Measurements from ENCODE around the gene TAS2R16. TPM values are rescaled to one million over a fixed set of nuclear protein-coding genes. Genes with fewer than 3 reads are reported as not detected.
"Not testable (repeated sequence)": the region's sequence is repeated elsewhere in the genome, so short reads cannot be mapped to it uniquely, and the experiment has no call there.

Gene TAS2R16
- total RNA-seq, 1 donor from 2014 or later: not detected

- H3K36me3 Mint-ChIP-seq (ENCODE audit: unreplicated experiment): no peaks in the 10 kb centered on the region
- no peak overlapping the region for H3K27ac Mint-ChIP-seq (ENCODE audit: unreplicated experiment)
- no peak overlapping the region for H3K4me3 Mint-ChIP-seq (ENCODE audit: unreplicated experiment)
- no peaks in the 10 kb centered on the region for H3K9me3 Mint-ChIP-seq (ENCODE audit: unreplicated experiment)
- DNase-seq: no peak
- no peaks in the 10 kb centered on the region for H3K27me3 Mint-ChIP-seq (ENCODE audit: unreplicated experiment)
- peaks cover 8% of the 10 kb centered on the region for H3K4me1 Mint-ChIP-seq (ENCODE audit: low read depth, unreplicated experiment)
- no peak for TF ChIP-seq CTCF (IDR thresholded peaks at IDR 0.05; ENCODE audit: partially characterized antibody, unreplicated experiment)
Observed at GRCh38 chr7:122968389-122968788, 27.1 kb downstream of the TAS2R16 start.

- peak; percentile 54 for DNase-seq
- no peaks in the 10 kb centered on the region for H3K27me3 Mint-ChIP-seq (ENCODE audit: unreplicated experiment)
- peaks cover 8% of the 10 kb centered on the region for H3K4me1 Mint-ChIP-seq (ENCODE audit: low read depth, unreplicated experiment)
- no peak overlapping the region for H3K27ac Mint-ChIP-seq (ENCODE audit: unreplicated experiment)
- no peaks in the 10 kb centered on the region for H3K36me3 Mint-ChIP-seq (ENCODE audit: unreplicated experiment)
- peak overlapping the region; percentile 7 for H3K4me3 Mint-ChIP-seq (ENCODE audit: unreplicated experiment)
- no peak for TF ChIP-seq CTCF (IDR thresholded peaks at IDR 0.05; ENCODE audit: partially characterized antibody, unreplicated experiment)
- no peaks in the 10 kb centered on the region for H3K9me3 Mint-ChIP-seq (ENCODE audit: unreplicated experiment)
Observed at GRCh38 chr7:122965306-122965705, 30.2 kb downstream of the TAS2R16 start.

GRCh38 chr7:122953678-122954077, 41.8 kb downstream of the TAS2R16 start:
- DNase-seq; H3K27ac Mint-ChIP-seq (ENCODE audit: unreplicated experiment); H3K27me3 Mint-ChIP-seq (ENCODE audit: unreplicated experiment); H3K36me3 Mint-ChIP-seq (ENCODE audit: unreplicated experiment); H3K4me1 Mint-ChIP-seq (ENCODE audit: low read depth, unreplicated experiment); H3K4me3 Mint-ChIP-seq (ENCODE audit: unreplicated experiment); H3K9me3 Mint-ChIP-seq (ENCODE audit: unreplicated experiment): not testable (repeated sequence)

- no peaks in the 10 kb centered on the region for H3K36me3 Mint-ChIP-seq (ENCODE audit: unreplicated experiment)
- no peaks in the 10 kb centered on the region for H3K9me3 Mint-ChIP-seq (ENCODE audit: unreplicated experiment)
- H3K4me1 Mint-ChIP-seq (ENCODE audit: low read depth, unreplicated experiment): no peaks in the 10 kb centered on the region
- H3K27me3 Mint-ChIP-seq (ENCODE audit: unreplicated experiment): no peaks in the 10 kb centered on the region
- H3K4me3 Mint-ChIP-seq (ENCODE audit: unreplicated experiment): no peak overlapping the region
- TF ChIP-seq CTCF (IDR thresholded peaks at IDR 0.05; ENCODE audit: partially characterized antibody, unreplicated experiment): no peak
- H3K27ac Mint-ChIP-seq (ENCODE audit: unreplicated experiment): no peak overlapping the region
- no peak for DNase-seq
Observed at GRCh38 chr7:122951006-122951405, 44.5 kb downstream of the TAS2R16 start.

GRCh38 chr7:122949186-122949585, 46.3 kb downstream of the TAS2R16 start:
- no peak for DNase-seq
- Mint-ChIP-seq H3K4me3 (ENCODE audit: unreplicated experiment) (no peak overlapping the region), H3K27me3 (ENCODE audit: unreplicated experiment) (no peaks in the 10 kb centered on the region), H3K9me3 (ENCODE audit: unreplicated experiment) (no peaks in the 10 kb centered on the region), H3K27ac (ENCODE audit: unreplicated experiment) (no peak overlapping the region), H3K4me1 (ENCODE audit: low read depth, unreplicated experiment) (no peaks in the 10 kb centered on the region), H3K36me3 (ENCODE audit: unreplicated experiment) (no peaks in the 10 kb centered on the region)
- no peak for TF ChIP-seq CTCF (IDR thresholded peaks at IDR 0.05; ENCODE audit: partially characterized antibody, unreplicated experiment)

Other genes starting within 250 kb of the TAS2R16 start
- gene CADPS2, start 109.2 kb downstream of the TAS2R16 start, total RNA-seq (ENCODE audit: unreplicated experiment): 0.22 TPM
- not detected for gene SLC13A1, start 204.3 kb upstream of the TAS2R16 start, total RNA-seq (ENCODE audit: unreplicated experiment)

All from glutamatergic neuron (in vitro differentiated cells).